Measurements from ENCODE around the gene PROK2.

PROK2 gene

GRCh38 chr3:71805691-71806090 lies 20.7 kb upstream of the PROK2 start:
- no peaks in the 10 kb centered on the region for H3K9me3 ChIP-seq (ENCODE audit: insufficient read depth, low read length)
- H3K9me2 ChIP-seq (replicated peaks; ENCODE audit: insufficient read depth, low read length): no peaks in the 10 kb centered on the region
- H3K4me3 ChIP-seq (ENCODE audit: insufficient read depth, low read length, poor library complexity, severe bottlenecking): no peak overlapping the region
- H3K9ac ChIP-seq (ENCODE audit: low read length): no peak overlapping the region
- H3F3A ChIP-seq (ENCODE audit: insufficient read depth): no peaks in the 10 kb centered on the region
- TF ChIP-seq CTCF (IDR thresholded peaks at IDR 0.05; ENCODE audit: insufficient read depth, low read length, poor library complexity, severe bottlenecking) (no peak), EZH2phosphoT487 (conservative IDR thresholded peaks at IDR 0.05; ENCODE audit: low read length) (no peak)
- H3K27me3 ChIP-seq (ENCODE audit: low read length): no peaks in the 10 kb centered on the region
- no peaks in the 10 kb centered on the region for H3K36me3 ChIP-seq (ENCODE audit: low read length)
- no peak overlapping the region for H3K27ac ChIP-seq (ENCODE audit: low read depth, low read length)
- H2AFZ ChIP-seq (ENCODE audit: low read depth, low read length, severe bottlenecking): no peak overlapping the region
- no peaks in the 10 kb centered on the region for H4K20me1 ChIP-seq (ENCODE audit: low read depth, low read length)
- H3K79me2 ChIP-seq (ENCODE audit: insufficient read depth, low read length): no peaks in the 10 kb centered on the region
- no peak overlapping the region for H3K4me2 ChIP-seq (ENCODE audit: low read depth, low read length, poor library complexity, severe bottlenecking)

- Histone ChIP-seq H3F3A (ENCODE audit: insufficient read depth) (no peaks in the 10 kb centered on the region), H3K27me3 (ENCODE audit: low read length) (no peaks in the 10 kb centered on the region), H3K9me3 (ENCODE audit: insufficient read depth, low read length) (no peaks in the 10 kb centered on the region), H4K20me1 (ENCODE audit: low read depth, low read length) (no peaks in the 10 kb centered on the region), H3K9me2 (replicated peaks; ENCODE audit: insufficient read depth, low read length) (no peaks in the 10 kb centered on the region), H3K9ac (ENCODE audit: low read length) (no peak overlapping the region), H2AFZ (ENCODE audit: low read depth, low read length, severe bottlenecking) (no peak overlapping the region), H3K4me2 (ENCODE audit: low read depth, low read length, poor library complexity, severe bottlenecking) (no peak overlapping the region), H3K27ac (ENCODE audit: low read depth, low read length) (no peak overlapping the region), H3K36me3 (ENCODE audit: low read length) (no peaks in the 10 kb centered on the region), H3K4me3 (ENCODE audit: insufficient read depth, low read length, poor library complexity, severe bottlenecking) (no peak overlapping the region), H3K79me2 (ENCODE audit: insufficient read depth, low read length) (no peaks in the 10 kb centered on the region)
- TF ChIP-seq EZH2phosphoT487 (conservative IDR thresholded peaks at IDR 0.05; ENCODE audit: low read length) (no peak), CTCF (IDR thresholded peaks at IDR 0.05; ENCODE audit: insufficient read depth, low read length, poor library complexity, severe bottlenecking) (no peak)
These were observed 20.3 kb upstream of the PROK2 start for GRCh38 chr3:71805199-71805598.

- Histone ChIP-seq H3K27me3 (ENCODE audit: low read length) (no peaks in the 10 kb centered on the region), H3K4me3 (ENCODE audit: insufficient read depth, low read length, poor library complexity, severe bottlenecking) (no peak overlapping the region), H2AFZ (ENCODE audit: low read depth, low read length, severe bottlenecking) (no peak overlapping the region), H4K20me1 (ENCODE audit: low read depth, low read length) (no peaks in the 10 kb centered on the region), H3K9me3 (ENCODE audit: insufficient read depth, low read length) (no peaks in the 10 kb centered on the region), H3K9ac (ENCODE audit: low read length) (no peak overlapping the region), H3K27ac (ENCODE audit: low read depth, low read length) (no peak overlapping the region), H3K79me2 (ENCODE audit: insufficient read depth, low read length) (no peaks in the 10 kb centered on the region), H3K36me3 (ENCODE audit: low read length) (no peaks in the 10 kb centered on the region), H3K9me2 (replicated peaks; ENCODE audit: insufficient read depth, low read length) (no peaks in the 10 kb centered on the region), H3F3A (ENCODE audit: insufficient read depth) (no peaks in the 10 kb centered on the region), H3K4me2 (ENCODE audit: low read depth, low read length, poor library complexity, severe bottlenecking) (no peak overlapping the region)
- TF ChIP-seq CTCF (IDR thresholded peaks at IDR 0.05; ENCODE audit: insufficient read depth, low read length, poor library complexity, severe bottlenecking) (no peak), EZH2phosphoT487 (conservative IDR thresholded peaks at IDR 0.05; ENCODE audit: low read length) (no peak)
These were observed 18.3 kb upstream of the PROK2 start for GRCh38 chr3:71803248-71803647.
